PC-9 (cell line): ENCODE measurements around the gene CNKSR3.

Experiments used
- CTCF ChIP-seq: fragments of 200-600 bp; sonication (generic); conservative IDR thresholded peaks from 2 replicates; pipeline ENCODE4 v1.6.1; 2017; ENCODE audit warnings: mixed run types, antibody characterized with exemption, mild to moderate bottlenecking, moderate library complexity
- EZH2 ChIP-seq: fragments of 200-600 bp; sonication (generic); IDR thresholded peaks from 2 replicates; pipeline ENCODE4 v1.8.0; 2017; ENCODE audit warnings: antibody characterized with exemption, low read depth

DNA sequence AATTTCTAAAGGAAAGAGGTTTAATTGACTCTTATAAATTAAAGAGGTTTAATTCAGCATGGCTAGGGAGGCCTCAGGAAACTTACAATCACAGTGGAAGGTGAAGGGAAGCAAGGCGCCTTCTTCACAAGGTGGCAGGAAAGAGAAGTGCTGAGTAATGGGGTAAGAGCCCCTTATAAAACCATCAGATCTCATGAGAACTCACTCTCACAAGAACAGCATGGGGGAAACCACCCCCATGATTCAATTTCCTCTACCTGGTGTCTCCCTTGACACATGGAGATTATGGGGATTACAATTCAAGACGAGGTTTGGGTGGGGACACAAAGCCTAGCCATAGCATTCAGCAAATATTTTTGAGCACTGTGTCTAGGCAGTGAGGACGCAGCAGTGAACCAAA is 150.0 kb downstream of the CNKSR3 start:
- no peak for TF ChIP-seq CTCF
- no peak for TF ChIP-seq EZH2
